PC-3 (cell line): Measurements from ENCODE around the gene ITM2C.

ENCODE experiments used
- CTCF ChIP-seq: fragments of 300-600 bp; sonication (generic); conservative IDR thresholded peaks from 2 replicates; pipeline ENCODE4 v1.5.1; 2017; ENCODE audit warnings: antibody characterized with exemption, low read depth, mild to moderate bottlenecking, low read length
- EZH2 ChIP-seq: fragments of 300-600 bp; sonication (generic); IDR thresholded peaks from one replicate; pipeline ENCODE4 v1.6.1; 2017; ENCODE audit warnings: antibody characterized with exemption, mild to moderate bottlenecking, low read length; ENCODE audit not compliant: unreplicated experiment
- EZH2phosphoT487 ChIP-seq: fragments of 300-600 bp; sonication (generic); IDR thresholded peaks from 2 replicates; pipeline ENCODE4 v1.6.1; 2018; ENCODE audit warnings: mild to moderate bottlenecking, antibody characterized with exemption, low read length, borderline replicate concordance

DNA sequence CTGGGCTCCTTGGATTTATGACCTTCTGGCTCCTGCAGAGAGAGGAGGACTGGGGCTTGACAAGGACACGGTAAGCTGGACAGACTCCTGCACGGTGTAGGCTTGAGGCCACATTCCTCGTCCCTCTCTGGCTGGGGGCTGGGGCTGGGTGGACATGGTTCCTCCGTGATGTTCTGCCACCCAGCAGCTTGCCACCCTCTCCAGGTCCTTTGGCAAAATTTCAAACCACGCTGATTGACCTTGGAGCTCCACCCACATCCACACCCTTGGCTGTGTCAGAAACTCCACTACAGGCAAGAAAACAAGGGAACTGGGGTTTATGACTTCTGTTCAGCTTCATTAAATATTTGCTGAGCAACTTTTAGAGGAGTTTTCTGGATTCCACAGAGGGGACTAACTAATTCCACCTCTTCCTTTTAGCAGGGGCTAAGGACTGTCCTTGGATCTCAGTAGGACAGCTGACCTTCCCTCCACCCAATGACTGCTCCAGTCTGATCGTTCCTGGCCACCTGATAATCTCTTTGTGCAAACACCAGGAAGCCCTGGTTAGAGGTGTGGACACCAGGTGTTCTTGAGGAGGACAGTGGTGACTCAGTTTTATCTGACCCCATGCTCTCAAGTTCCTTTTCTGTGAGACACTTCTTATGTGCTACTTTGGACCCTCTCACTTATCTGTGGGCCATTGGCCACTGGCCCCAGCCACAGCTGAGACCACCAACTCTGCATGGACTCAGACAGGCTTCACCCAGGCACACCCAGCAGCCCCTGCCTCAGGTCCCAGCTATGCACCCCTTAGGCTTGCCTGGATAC lies 31.0 kb downstream of the ITM2C start:
- TF ChIP-seq CTCF (no peak), EZH2 (no peak), EZH2phosphoT487 (no peak)
